ENCODE data around the gene ANKRD44. TPM values are rescaled to one million over a fixed set of nuclear protein-coding genes. Genes with fewer than 3 reads are reported as not detected.

The ANKRD44 gene
- total RNA-seq, 1 donor from 2014 or later: 59.9 TPM

GRCh38 chr2:196988639-196989038 is 321.9 kb downstream of the ANKRD44 start:
- peak; percentile 17 for DNase-seq (ENCODE audit: low spot score)

- peak; percentile 95 for DNase-seq (ENCODE audit: low spot score)
Observed at GRCh38 chr2:196987649-196988364, 322.8 kb downstream of the ANKRD44 start.

- no peak for DNase-seq (ENCODE audit: low spot score)
Observed at GRCh38 chr2:196987298-196987648, 323.3 kb downstream of the ANKRD44 start.

- no peak for DNase-seq (ENCODE audit: low spot score)
Observed at GRCh38 chr2:196985511-196986183, 324.9 kb downstream of the ANKRD44 start.

GRCh38 chr2:196984903-196985302 is 325.7 kb downstream of the ANKRD44 start:
- DNase-seq (ENCODE audit: low spot score): no peak

- no peak for DNase-seq (ENCODE audit: low spot score)
Observed at GRCh38 chr2:196983934-196984333, 326.6 kb downstream of the ANKRD44 start.

GRCh38 chr2:196980473-196980872 is 330.1 kb downstream of the ANKRD44 start:
- no peak for DNase-seq (ENCODE audit: low spot score)

GRCh38 chr2:196980001-196980400 is 330.6 kb downstream of the ANKRD44 start:
- DNase-seq (ENCODE audit: low spot score): no peak

- DNase-seq (ENCODE audit: low spot score): no peak
Observed at GRCh38 chr2:196977507-196977906, 333.1 kb downstream of the ANKRD44 start.

- DNase-seq (ENCODE audit: low spot score): no peak
Observed at GRCh38 chr2:196974970-196975369, 335.6 kb downstream of the ANKRD44 start.

- DNase-seq (ENCODE audit: low spot score): no peak
Observed at GRCh38 chr2:196971574-196972279, 338.9 kb downstream of the ANKRD44 start.

GRCh38 chr2:196970099-196970498 is 340.5 kb downstream of the ANKRD44 start:
- DNase-seq (ENCODE audit: low spot score): no peak

GRCh38 chr2:196968516-196968915 is 342.1 kb downstream of the ANKRD44 start:
- no peak for DNase-seq (ENCODE audit: low spot score)

GRCh38 chr2:196967775-196968174 is 342.8 kb downstream of the ANKRD44 start:
- no peak for DNase-seq (ENCODE audit: low spot score)

- peak; percentile 38 for DNase-seq (ENCODE audit: low spot score)
Observed at GRCh38 chr2:196967116-196967515, 343.5 kb downstream of the ANKRD44 start.

GRCh38 chr2:196966061-196966460 is 344.5 kb downstream of the ANKRD44 start:
- no peak for DNase-seq (ENCODE audit: low spot score)

GRCh38 chr2:196965651-196966050 is 344.9 kb downstream of the ANKRD44 start:
- DNase-seq (ENCODE audit: low spot score): no peak

GRCh38 chr2:196963961-196964360 is 346.6 kb downstream of the ANKRD44 start:
- DNase-seq (ENCODE audit: low spot score): no peak

GRCh38 chr2:196963043-196963442 is 347.5 kb downstream of the ANKRD44 start:
- no peak for DNase-seq (ENCODE audit: low spot score)

GRCh38 chr2:196962325-196962724 is 348.3 kb downstream of the ANKRD44 start:
- DNase-seq (ENCODE audit: low spot score): no peak

- no peak for DNase-seq (ENCODE audit: low spot score)
Observed at GRCh38 chr2:196961889-196962288, 348.7 kb downstream of the ANKRD44 start.

GRCh38 chr2:196959734-196960338 is 350.7 kb downstream of the ANKRD44 start:
- DNase-seq (ENCODE audit: low spot score): no peak
